ENCODE measurements around the gene CADM1. TPM values are rescaled to one million over a fixed set of nuclear protein-coding genes. Genes with fewer than 3 reads are reported as not detected.

Gene CADM1
- total and polyA plus RNA-seq, 11 donors, result 11.4 to 80.2 (median 40.6) TPM

- WGBS, 4 donors, result 76 to 88% (median 78%) methylated on average over 7 of the region's 7 CpGs
- intact Hi-C loops (cut with DNase I), result no loop called here
Measured at GRCh38 chr11:115349335-115350017, 154.7 kb downstream of the CADM1 start.

GRCh38 chr11:115348416-115348815 lies 155.8 kb downstream of the CADM1 start:
- H3K27ac ChIP-seq, result no peak overlapping the region
- H3K4me3 ChIP-seq, result no peak overlapping the region
- ATAC-seq (no peak), DNase-seq (no peak)
- no peak for TF ChIP-seq POLR2A (IDR thresholded peaks at IDR 0.05)
- TF ChIP-seq CTCF (IDR thresholded peaks at IDR 0.05), result no peak
- H3K9me3 ChIP-seq, result no peaks in the 10 kb centered on the region
- WGBS, 4 donors, result 71 to 82% (median 77%) methylated on average over 6 of the region's 6 CpGs
- peaks cover 0 to 13% (median under 1%) of the 10 kb centered on the region in 12 donors for H3K4me1 ChIP-seq
- intact Hi-C loops (cut with DNase I), result no loop called here
- no peaks in the 10 kb centered on the region for H3K27me3 ChIP-seq
- no peaks in the 10 kb centered on the region for H3K36me3 ChIP-seq

More at GRCh38 chr11:115349335-115350017, 154.7 kb downstream of the CADM1 start:
- no peak for TF ChIP-seq POLR2A (IDR thresholded peaks at IDR 0.05)
- peaks cover 0 to 13% (median 2%) of the 10 kb centered on the region in 12 donors for H3K4me1 ChIP-seq
- no peak overlapping the region for H3K27ac ChIP-seq
- ATAC-seq, result no peak
- no peak overlapping the region for H3K4me3 ChIP-seq
- no peaks in the 10 kb centered on the region for H3K36me3 ChIP-seq
- no peak for DNase-seq
- H3K27me3 ChIP-seq, result no peaks in the 10 kb centered on the region
- no peaks in the 10 kb centered on the region for H3K9me3 ChIP-seq

GRCh38 chr11:115347106-115347505 lies 157.1 kb downstream of the CADM1 start:
- Histone ChIP-seq H3K4me1 (peaks cover 0 to 13% (median 0%) of the 10 kb centered on the region in 12 donors), H3K27ac (no peak overlapping the region), H3K36me3 (no peaks in the 10 kb centered on the region), H3K4me3 (no peak overlapping the region), H3K27me3 (no peaks in the 10 kb centered on the region), H3K9me3 (no peaks in the 10 kb centered on the region)
- intact Hi-C loops (cut with DNase I), result no loop called here
- WGBS, 4 donors, result 85 to 91% (median 88%) methylated on average over 4 of the region's 4 CpGs
- no peak for ATAC-seq
- DNase-seq, result no peak
- TF ChIP-seq CTCF (IDR thresholded peaks at IDR 0.05) (no peak), POLR2A (IDR thresholded peaks at IDR 0.05) (no peak)

GRCh38 chr11:115345840-115346239 lies 158.4 kb downstream of the CADM1 start:
- ATAC-seq (no peak), DNase-seq (no peak)
- intact Hi-C loops (cut with DNase I), result no loop called here
- WGBS, 4 donors, result 55 to 79% (median 66%) methylated on average over 2 of the region's 2 CpGs
- H3K4me1 ChIP-seq, result peaks cover 0 to 13% (median 0%) of the 10 kb centered on the region in 12 donors
- H3K36me3 ChIP-seq, result no peaks in the 10 kb centered on the region
- TF ChIP-seq CTCF (IDR thresholded peaks at IDR 0.05) (no peak), POLR2A (IDR thresholded peaks at IDR 0.05) (no peak)
- no peak overlapping the region for H3K4me3 ChIP-seq
- H3K27me3 ChIP-seq, result no peaks in the 10 kb centered on the region
- no peak overlapping the region for H3K27ac ChIP-seq
- no peaks in the 10 kb centered on the region for H3K9me3 ChIP-seq

- Histone ChIP-seq H3K4me1 (peaks cover 0 to 13% (median 0%) of the 10 kb centered on the region in 12 donors), H3K36me3 (no peaks in the 10 kb centered on the region), H3K27me3 (no peaks in the 10 kb centered on the region), H3K27ac (no peak overlapping the region), H3K9me3 (no peaks in the 10 kb centered on the region), H3K4me3 (no peak overlapping the region)
- ATAC-seq (no peak), DNase-seq (no peak)
- intact Hi-C loops (cut with DNase I), result no loop called here
- no peak for TF ChIP-seq CTCF (IDR thresholded peaks at IDR 0.05)
- no peak for TF ChIP-seq POLR2A (IDR thresholded peaks at IDR 0.05)
Measured at GRCh38 chr11:115345361-115345760, 158.9 kb downstream of the CADM1 start.

Data from heart left ventricle (tissue), 16 donors.